ENCODE data around the gene BBS1.

Gene BBS1

DNA sequence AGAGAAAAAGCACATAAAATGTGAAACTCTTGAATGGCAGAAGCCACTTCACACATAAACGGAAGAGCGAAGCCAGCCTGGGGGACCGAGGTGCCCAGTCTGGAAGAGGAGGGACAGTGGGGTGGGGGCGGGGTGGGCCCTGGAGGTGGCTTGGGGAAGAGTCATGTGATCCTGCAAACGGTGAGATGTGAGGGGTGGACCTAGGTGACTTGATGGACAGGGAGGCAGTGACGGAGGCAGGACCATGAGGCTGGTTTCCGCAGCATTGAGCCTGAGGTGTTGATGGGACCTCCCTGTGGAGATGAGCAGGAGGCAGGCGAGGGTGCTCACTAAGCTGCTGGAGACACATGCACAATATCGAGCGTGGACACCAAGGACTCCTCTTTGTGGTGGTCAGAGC, 18.6 kb downstream of the BBS1 start:
- TF ChIP-seq GATA3 (IDR thresholded peaks at IDR 0.05; ENCODE audit: low read depth, low read length) (no peak), GATA2 (IDR thresholded peaks at IDR 0.05; ENCODE audit: low read depth, low read length) (no peak)

- TF ChIP-seq GATA2 (IDR thresholded peaks at IDR 0.05; ENCODE audit: low read depth, low read length) = no peak
- TF ChIP-seq GATA3 (IDR thresholded peaks at IDR 0.05; ENCODE audit: low read depth, low read length) = no peak
Observed at GRCh38 chr11:66529655-66530054, 19.2 kb downstream of the BBS1 start.

DNA sequence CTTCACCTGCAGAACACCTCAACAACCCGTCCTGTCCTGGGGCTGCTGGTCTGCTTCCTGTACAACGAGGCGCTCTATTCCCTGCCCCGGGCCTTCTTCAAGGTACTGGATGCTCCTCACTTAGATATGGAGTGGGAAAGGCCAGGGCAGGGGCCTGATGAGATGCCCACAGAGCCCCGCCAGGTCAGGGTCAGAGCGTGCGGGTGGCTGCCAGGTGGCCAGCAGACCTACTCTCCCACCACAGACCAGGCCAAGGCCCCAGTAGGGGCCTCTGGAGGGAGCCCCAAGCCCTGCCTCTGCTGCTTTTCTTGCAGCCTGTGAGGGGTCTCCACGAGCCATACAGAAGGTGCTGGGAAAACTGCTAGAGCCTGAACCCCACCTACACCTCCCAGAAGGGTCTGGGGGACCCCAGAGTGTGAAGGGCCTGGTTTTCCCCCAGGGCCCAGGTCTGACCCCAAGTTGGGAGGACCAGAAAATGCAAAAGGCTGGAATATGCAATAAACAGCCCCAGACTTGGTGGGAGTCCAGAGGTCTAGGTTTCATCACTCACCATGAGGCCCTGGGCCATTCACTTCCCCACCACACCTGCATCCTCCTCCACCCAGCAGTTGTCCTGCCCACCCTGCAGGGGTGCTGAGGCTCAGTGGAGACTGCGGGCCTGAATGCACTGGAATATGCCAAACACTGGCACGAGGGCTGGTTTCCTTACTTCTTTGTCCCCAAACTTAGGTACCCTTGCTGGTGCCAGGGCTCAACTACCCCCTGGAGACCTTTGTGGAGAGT, 20.7 kb downstream of the BBS1 start:
- TF ChIP-seq GATA2 (IDR thresholded peaks at IDR 0.05; ENCODE audit: low read depth, low read length) (no peak), GATA3 (IDR thresholded peaks at IDR 0.05; ENCODE audit: low read depth, low read length) (no peak)

GRCh38 chr11:66531841-66532240, 21.4 kb downstream of the BBS1 start:
- TF ChIP-seq GATA2 (IDR thresholded peaks at IDR 0.05; ENCODE audit: low read depth, low read length) (no peak), GATA3 (IDR thresholded peaks at IDR 0.05; ENCODE audit: low read depth, low read length) (no peak)

GRCh38 chr11:66532784-66533183, 22.3 kb downstream of the BBS1 start:
- TF ChIP-seq GATA2 (IDR thresholded peaks at IDR 0.05; ENCODE audit: low read depth, low read length) = no peak
- TF ChIP-seq GATA3 (IDR thresholded peaks at IDR 0.05; ENCODE audit: low read depth, low read length) = no peak

DNA sequence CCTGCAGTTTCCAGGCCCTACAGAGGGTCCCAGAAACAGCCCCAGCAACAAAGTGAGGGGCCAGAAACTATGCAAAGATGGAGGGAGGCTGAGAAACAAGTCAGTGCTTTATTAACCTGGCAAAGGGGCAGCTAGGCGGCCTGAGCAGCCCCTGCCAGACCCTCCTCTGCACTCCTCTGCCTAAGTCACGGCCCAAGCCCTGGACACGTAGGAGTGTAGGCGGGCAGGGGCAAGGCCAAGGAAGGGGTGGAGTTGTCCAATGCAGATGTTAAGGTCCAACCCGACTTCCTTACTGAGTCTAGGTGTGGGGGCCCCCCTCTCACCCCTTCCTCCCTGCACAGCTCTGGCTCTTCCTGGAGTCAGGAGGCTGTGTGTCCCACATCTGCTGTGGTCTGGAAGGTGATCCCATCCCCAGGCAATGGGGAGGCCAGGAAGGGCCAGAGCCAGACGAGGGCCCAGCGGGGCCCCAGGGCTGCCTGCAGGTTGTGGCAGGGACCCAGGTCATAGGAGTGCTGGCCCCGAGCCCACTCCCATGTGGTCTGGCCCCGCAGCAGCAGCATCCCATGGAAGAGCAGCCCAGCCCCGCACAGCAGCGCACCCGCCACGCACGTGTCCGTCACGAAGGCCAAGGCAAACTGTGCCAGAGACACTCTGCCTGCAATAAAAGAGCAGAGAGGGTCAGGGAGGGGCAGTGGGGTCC, 28.9 kb downstream of the BBS1 start:
- TF ChIP-seq GATA2 (IDR thresholded peaks at IDR 0.05; ENCODE audit: low read depth, low read length) (no peak), GATA3 (IDR thresholded peaks at IDR 0.05; ENCODE audit: low read depth, low read length) (no peak)

- no peak for TF ChIP-seq GATA3 (IDR thresholded peaks at IDR 0.05; ENCODE audit: low read depth, low read length)
- no peak for TF ChIP-seq GATA2 (IDR thresholded peaks at IDR 0.05; ENCODE audit: low read depth, low read length)
Observed at GRCh38 chr11:66539870-66540213, 29.4 kb downstream of the BBS1 start.

DNA sequence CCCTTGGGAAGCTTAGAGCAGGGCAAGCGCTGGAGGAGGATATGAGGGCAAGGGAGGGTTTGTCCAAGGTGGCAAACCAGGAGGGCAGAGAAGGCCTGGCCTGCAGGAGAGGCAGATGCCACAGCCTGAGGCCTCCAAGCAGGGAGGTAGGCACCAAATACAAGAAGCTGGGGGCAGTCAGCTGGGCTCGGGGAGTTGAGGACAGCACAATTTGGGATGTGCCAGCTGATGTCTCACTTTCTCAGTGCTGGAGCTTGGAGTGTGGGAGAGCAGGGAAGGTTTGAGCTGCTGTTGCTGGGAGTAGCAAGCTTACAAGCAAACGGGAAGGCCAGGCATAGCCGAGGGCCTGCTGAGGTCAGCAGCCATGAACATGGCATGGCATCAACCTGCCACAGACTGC, 31.5 kb downstream of the BBS1 start:
- TF ChIP-seq GATA3 (IDR thresholded peaks at IDR 0.05; ENCODE audit: low read depth, low read length) = no peak
- TF ChIP-seq GATA2 (IDR thresholded peaks at IDR 0.05; ENCODE audit: low read depth, low read length) = no peak

DNA sequence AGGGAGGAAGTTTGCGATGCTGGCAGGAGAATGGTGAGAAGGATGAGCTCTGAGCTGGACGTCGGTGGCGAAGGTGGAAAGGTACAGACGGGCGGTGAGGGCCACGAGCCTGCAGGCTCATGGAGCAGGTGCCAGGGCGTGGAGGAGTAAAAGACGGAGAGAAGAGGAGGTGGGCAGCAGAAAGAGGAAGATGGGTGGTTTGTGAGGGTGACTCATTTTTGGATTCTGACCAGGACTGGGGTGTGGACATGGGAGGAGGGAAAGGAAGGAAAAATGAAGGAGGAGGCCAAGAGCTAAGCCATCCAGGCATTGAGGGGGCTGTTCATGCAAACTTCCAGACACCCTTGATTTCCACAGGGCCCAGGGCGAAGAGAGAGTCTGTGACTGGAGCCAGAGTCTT, 31.9 kb downstream of the BBS1 start:
- no peak for TF ChIP-seq GATA3 (IDR thresholded peaks at IDR 0.05; ENCODE audit: low read depth, low read length)

- TF ChIP-seq GATA3 (IDR thresholded peaks at IDR 0.05; ENCODE audit: low read depth, low read length) = no peak
- no peak for TF ChIP-seq GATA2 (IDR thresholded peaks at IDR 0.05; ENCODE audit: low read depth, low read length)
Observed at GRCh38 chr11:66543263-66544107, 33.0 kb downstream of the BBS1 start.

DNA sequence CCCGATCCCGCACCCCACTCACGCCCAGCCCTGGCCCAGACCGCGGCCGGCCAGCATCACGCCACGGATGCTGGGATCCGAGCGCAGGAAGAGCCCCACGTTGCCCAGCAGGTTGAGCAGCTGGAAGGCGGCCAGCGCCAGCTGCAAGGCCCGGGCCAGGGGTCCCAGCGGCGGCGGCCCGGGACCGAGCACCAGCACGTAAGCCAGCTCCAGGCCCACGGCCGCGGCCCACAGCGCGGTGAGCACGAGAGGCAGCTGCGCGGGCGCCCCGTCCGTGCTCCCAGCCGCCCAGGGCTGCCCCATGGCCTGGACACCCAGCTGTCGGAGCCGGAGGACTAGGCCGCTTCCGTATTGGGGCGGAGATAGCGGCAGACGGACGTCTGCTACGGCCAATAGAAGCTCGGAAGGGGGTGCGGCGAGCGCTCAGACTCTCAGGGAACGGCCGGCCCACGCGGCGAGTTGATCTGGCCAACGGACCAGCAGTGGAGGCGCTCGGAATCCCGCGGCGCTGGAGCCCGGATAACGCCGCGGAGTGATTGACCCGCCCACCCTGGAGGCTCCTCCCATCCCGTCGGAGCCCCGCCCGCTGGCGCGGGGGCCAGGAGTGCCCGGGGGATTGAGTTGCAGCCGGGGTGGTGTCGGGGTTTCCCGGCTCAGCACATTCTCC, 35.4 kb downstream of the BBS1 start, which contains the start of gene ZDHHC24:
ZDHHC24 (minus strand) TSS at position 348 of the 667 bp plus-strand sequence; CDS start at position 303, 45 bp downstream.
- TF ChIP-seq GATA3 (IDR thresholded peaks at IDR 0.05; ENCODE audit: low read depth, low read length) (no peak), GATA2 (IDR thresholded peaks at IDR 0.05; ENCODE audit: low read depth, low read length) (no peak)

DNA sequence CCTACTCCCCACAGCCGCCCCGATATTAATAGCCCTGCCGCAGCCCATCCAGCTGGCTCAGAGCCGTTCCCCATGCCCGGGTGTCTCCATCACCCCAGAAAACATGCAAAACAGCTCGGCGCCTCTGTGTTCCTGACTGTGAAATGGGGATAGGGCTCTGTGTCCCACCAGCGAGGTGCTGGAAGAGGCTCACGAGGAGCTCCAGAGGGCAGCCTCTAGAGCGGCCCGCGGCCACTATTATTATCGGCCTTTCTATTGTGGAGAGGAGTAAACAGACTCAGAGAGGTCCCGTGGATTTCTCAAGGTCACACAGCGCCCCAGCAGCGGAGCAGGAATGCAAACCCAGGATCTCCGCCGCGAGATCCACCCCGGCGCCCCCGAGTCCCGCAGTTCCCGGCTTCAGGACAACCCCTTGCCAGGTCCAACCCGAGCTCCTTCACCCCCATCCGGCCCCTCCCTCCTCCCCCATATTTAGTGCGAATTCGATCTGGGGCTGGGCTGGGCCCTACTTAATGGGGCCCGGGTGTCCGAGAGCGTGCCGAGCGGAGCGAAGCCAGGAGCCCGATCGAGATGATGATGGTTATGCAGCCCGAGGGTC, 36.0 kb downstream of the BBS1 start, which contains the start of gene ACTN3:
ACTN3 (plus strand) TSS at position 536 of the 598 bp plus-strand sequence; CDS start at position 571, 35 bp downstream.
- TF ChIP-seq GATA2 (IDR thresholded peaks at IDR 0.05; ENCODE audit: low read depth, low read length) = no peak
- TF ChIP-seq GATA3 (IDR thresholded peaks at IDR 0.05; ENCODE audit: low read depth, low read length) = no peak

DNA sequence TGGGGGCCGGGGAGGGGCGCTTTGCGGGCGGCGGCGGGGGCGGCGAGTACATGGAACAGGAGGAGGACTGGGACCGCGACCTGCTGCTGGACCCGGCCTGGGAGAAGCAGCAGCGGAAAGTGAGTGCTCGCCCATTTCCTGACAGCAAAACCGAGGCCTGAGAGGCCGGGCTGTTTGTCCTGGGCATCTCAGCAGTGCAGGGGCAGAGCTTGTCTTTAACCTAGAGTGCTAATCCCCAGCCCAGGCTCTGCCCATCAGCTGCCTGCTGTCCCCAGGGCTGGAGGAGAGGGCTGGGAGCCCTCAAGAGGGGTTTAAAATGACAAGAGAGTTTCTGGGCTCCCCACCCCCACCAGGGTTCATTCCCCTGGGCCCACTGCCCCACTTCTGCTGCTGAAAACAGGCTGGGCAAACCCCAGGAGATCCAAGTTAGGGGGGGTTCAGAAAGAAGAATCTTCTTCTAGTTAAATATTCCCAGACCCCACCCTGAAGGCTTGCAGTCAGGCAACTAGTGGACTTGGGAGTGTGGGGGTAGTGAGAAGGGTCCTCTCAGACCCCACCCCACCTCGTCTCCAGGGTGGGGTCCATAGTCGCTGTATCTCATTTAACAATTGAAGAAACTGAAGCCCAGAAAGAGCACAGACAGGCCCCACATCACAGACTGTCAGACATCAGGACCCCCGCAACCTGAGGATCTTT, 36.7 kb downstream of the BBS1 start:
- TF ChIP-seq GATA2 (IDR thresholded peaks at IDR 0.05; ENCODE audit: low read depth, low read length) (no peak), GATA3 (IDR thresholded peaks at IDR 0.05; ENCODE audit: low read depth, low read length) (no peak)
